Measurements from ENCODE around the gene VWCE.
A peak's percentile ranks its signal among the peaks of the same experiment; 100 is the strongest.
"Not testable (repeated sequence)": the region's sequence is repeated elsewhere in the genome, so short reads cannot be mapped to it uniquely, and the experiment has no call there.

VWCE gene

GRCh38 chr11:61279934-61280659 lies 15.0 kb downstream of the VWCE start:
- DNase-seq = no peak

GRCh38 chr11:61278001-61278470 lies 17.1 kb downstream of the VWCE start:
- no peak for DNase-seq

GRCh38 chr11:61277186-61278000 lies 17.7 kb downstream of the VWCE start:
- no peak for DNase-seq

GRCh38 chr11:61275191-61275590 lies 19.9 kb downstream of the VWCE start:
- DNase-seq = no peak

- no peak for DNase-seq
Measured at GRCh38 chr11:61274084-61274483, 21.0 kb downstream of the VWCE start.

GRCh38 chr11:61273178-61274078 lies 21.7 kb downstream of the VWCE start:
- DNase-seq = no peak

GRCh38 chr11:61272731-61273130 lies 22.4 kb downstream of the VWCE start:
- no peak for DNase-seq

GRCh38 chr11:61270354-61271076 lies 24.6 kb downstream of the VWCE start:
- no peak for DNase-seq

- DNase-seq = no peak
Measured at GRCh38 chr11:61268588-61269250, 26.4 kb downstream of the VWCE start.

- DNase-seq = no peak
Measured at GRCh38 chr11:61267437-61267841, 27.7 kb downstream of the VWCE start.

GRCh38 chr11:61266602-61267001 lies 28.5 kb downstream of the VWCE start:
- DNase-seq = no peak

- no peak for DNase-seq
Measured at GRCh38 chr11:61265357-61265756, 29.8 kb downstream of the VWCE start.

- DNase-seq = no peak
Measured at GRCh38 chr11:61264795-61265194, 30.3 kb downstream of the VWCE start.

GRCh38 chr11:61264371-61264770 lies 30.7 kb downstream of the VWCE start:
- no peak for DNase-seq

GRCh38 chr11:61259363-61259762 lies 35.8 kb downstream of the VWCE start:
- no peak for DNase-seq

- DNase-seq = no peak
Measured at GRCh38 chr11:61258546-61258945, 36.6 kb downstream of the VWCE start.

- no peak for DNase-seq
Measured at GRCh38 chr11:61256710-61257482, 38.2 kb downstream of the VWCE start.

GRCh38 chr11:61254403-61255025 lies 40.6 kb downstream of the VWCE start:
- peak; percentile 64 for DNase-seq

GRCh38 chr11:61252332-61252731 lies 42.8 kb downstream of the VWCE start:
- DNase-seq = not testable (repeated sequence)
